DND-41 (cell line): ENCODE measurements around the gene TXNDC16.

Experiments used
- CTCF ChIP-seq: IDR thresholded peaks from 2 replicates; pipeline ENCODE4 v1.5.1; 2012; ENCODE audit warnings: borderline replicate concordance, low read length, moderate library complexity, mild to moderate bottlenecking; ENCODE audit not compliant: poor library complexity, severe bottlenecking; ENCODE audit errors: extremely low read depth
- EZH2 ChIP-seq: IDR thresholded peaks from 3 replicates; pipeline ENCODE4 v1.6.1; 2012; ENCODE audit warnings: borderline replicate concordance, low read depth, mild to moderate bottlenecking, moderate library complexity, low read length, inconsistent platforms; ENCODE audit not compliant: severe bottlenecking

- TF ChIP-seq CTCF = no peak
- TF ChIP-seq EZH2 = no peak
Observed at GRCh38 chr14:52536269-52536668, 16.0 kb downstream of the TXNDC16 start.
